ENCODE data around the gene AFAP1. TPM values are rescaled to one million over a fixed set of nuclear protein-coding genes. Genes with fewer than 3 reads are reported as not detected.

Gene AFAP1
- total RNA-seq, 1 experiment from 2014 or later, result 23.6 TPM

DNA sequence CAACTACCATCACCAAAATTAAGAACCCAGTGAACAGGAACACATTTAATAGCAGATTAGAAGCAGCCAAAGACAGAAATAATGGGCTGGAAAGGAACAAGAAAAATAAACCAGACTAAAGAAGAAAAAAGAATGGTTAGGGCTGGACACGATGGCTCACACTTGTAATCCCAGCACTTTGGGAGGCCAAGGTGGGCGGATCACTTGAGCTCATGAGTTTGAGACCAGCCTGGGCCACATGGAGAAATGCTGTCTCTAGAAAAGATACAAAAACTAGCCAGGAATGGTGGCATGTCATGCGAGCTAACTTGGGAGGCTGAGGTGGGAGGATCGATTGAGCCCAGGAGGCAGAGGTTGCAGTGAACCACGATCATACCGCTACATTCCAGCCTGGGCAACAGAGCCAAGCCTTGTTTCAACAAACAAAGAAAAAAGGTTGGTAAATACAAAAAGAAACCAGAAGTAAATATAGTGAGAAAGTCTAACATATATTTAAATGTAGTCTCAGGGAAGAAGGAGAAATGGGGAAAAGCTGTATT, 102.0 kb downstream of the AFAP1 start (continued):
- TF ChIP-seq ZNF263 (CRISPR knock-in tag; IDR thresholded peaks at IDR 0.05; ENCODE audit: low read depth) (no peak), ZNF138 (CRISPR knock-in tag; conservative IDR thresholded peaks at IDR 0.05) (no peak), NFE2L1 (CRISPR knock-in tag; IDR thresholded peaks at IDR 0.05) (no peak), KAT7 (CRISPR knock-in tag; IDR thresholded peaks at IDR 0.05; ENCODE audit: borderline replicate concordance) (no peak), FOXP1 (CRISPR knock-in tag; IDR thresholded peaks at IDR 0.05; ENCODE audit: borderline replicate concordance) (no peak), ATF1 (CRISPR knock-in tag; IDR thresholded peaks at IDR 0.05) (no peak), ETV6 (CRISPR knock-in tag; IDR thresholded peaks at IDR 0.05) (no peak)
- TF ChIP-seq, protein P1, sequence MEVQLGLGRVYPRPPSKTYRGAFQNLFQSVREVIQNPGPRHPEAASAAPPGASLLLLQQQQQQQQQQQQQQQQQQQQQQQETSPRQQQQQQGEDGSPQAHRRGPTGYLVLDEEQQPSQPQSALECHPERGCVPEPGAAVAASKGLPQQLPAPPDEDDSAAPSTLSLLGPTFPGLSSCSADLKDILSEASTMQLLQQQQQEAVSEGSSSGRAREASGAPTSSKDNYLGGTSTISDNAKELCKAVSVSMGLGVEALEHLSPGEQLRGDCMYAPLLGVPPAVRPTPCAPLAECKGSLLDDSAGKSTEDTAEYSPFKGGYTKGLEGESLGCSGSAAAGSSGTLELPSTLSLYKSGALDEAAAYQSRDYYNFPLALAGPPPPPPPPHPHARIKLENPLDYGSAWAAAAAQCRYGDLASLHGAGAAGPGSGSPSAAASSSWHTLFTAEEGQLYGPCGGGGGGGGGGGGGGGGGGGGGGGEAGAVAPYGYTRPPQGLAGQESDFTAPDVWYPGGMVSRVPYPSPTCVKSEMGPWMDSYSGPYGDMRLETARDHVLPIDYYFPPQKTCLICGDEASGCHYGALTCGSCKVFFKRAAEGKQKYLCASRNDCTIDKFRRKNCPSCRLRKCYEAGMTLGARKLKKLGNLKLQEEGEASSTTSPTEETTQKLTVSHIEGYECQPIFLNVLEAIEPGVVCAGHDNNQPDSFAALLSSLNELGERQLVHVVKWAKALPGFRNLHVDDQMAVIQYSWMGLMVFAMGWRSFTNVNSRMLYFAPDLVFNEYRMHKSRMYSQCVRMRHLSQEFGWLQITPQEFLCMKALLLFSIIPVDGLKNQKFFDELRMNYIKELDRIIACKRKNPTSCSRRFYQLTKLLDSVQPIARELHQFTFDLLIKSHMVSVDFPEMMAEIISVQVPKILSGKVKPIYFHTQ (CRISPR knock-in tag; IDR thresholded peaks at IDR 0.05), result no peak
- TF ChIP-seq, protein P2, sequence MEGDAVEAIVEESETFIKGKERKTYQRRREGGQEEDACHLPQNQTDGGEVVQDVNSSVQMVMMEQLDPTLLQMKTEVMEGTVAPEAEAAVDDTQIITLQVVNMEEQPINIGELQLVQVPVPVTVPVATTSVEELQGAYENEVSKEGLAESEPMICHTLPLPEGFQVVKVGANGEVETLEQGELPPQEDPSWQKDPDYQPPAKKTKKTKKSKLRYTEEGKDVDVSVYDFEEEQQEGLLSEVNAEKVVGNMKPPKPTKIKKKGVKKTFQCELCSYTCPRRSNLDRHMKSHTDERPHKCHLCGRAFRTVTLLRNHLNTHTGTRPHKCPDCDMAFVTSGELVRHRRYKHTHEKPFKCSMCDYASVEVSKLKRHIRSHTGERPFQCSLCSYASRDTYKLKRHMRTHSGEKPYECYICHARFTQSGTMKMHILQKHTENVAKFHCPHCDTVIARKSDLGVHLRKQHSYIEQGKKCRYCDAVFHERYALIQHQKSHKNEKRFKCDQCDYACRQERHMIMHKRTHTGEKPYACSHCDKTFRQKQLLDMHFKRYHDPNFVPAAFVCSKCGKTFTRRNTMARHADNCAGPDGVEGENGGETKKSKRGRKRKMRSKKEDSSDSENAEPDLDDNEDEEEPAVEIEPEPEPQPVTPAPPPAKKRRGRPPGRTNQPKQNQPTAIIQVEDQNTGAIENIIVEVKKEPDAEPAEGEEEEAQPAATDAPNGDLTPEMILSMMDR (IDR thresholded peaks at IDR 0.05), result no peak
- TF ChIP-seq, protein P3, sequence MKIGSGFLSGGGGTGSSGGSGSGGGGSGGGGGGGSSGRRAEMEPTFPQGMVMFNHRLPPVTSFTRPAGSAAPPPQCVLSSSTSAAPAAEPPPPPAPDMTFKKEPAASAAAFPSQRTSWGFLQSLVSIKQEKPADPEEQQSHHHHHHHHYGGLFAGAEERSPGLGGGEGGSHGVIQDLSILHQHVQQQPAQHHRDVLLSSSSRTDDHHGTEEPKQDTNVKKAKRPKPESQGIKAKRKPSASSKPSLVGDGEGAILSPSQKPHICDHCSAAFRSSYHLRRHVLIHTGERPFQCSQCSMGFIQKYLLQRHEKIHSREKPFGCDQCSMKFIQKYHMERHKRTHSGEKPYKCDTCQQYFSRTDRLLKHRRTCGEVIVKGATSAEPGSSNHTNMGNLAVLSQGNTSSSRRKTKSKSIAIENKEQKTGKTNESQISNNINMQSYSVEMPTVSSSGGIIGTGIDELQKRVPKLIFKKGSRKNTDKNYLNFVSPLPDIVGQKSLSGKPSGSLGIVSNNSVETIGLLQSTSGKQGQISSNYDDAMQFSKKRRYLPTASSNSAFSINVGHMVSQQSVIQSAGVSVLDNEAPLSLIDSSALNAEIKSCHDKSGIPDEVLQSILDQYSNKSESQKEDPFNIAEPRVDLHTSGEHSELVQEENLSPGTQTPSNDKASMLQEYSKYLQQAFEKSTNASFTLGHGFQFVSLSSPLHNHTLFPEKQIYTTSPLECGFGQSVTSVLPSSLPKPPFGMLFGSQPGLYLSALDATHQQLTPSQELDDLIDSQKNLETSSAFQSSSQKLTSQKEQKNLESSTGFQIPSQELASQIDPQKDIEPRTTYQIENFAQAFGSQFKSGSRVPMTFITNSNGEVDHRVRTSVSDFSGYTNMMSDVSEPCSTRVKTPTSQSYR (CRISPR knock-in tag; IDR thresholded peaks at IDR 0.05), result no peak
- TF ChIP-seq, protein P4, sequence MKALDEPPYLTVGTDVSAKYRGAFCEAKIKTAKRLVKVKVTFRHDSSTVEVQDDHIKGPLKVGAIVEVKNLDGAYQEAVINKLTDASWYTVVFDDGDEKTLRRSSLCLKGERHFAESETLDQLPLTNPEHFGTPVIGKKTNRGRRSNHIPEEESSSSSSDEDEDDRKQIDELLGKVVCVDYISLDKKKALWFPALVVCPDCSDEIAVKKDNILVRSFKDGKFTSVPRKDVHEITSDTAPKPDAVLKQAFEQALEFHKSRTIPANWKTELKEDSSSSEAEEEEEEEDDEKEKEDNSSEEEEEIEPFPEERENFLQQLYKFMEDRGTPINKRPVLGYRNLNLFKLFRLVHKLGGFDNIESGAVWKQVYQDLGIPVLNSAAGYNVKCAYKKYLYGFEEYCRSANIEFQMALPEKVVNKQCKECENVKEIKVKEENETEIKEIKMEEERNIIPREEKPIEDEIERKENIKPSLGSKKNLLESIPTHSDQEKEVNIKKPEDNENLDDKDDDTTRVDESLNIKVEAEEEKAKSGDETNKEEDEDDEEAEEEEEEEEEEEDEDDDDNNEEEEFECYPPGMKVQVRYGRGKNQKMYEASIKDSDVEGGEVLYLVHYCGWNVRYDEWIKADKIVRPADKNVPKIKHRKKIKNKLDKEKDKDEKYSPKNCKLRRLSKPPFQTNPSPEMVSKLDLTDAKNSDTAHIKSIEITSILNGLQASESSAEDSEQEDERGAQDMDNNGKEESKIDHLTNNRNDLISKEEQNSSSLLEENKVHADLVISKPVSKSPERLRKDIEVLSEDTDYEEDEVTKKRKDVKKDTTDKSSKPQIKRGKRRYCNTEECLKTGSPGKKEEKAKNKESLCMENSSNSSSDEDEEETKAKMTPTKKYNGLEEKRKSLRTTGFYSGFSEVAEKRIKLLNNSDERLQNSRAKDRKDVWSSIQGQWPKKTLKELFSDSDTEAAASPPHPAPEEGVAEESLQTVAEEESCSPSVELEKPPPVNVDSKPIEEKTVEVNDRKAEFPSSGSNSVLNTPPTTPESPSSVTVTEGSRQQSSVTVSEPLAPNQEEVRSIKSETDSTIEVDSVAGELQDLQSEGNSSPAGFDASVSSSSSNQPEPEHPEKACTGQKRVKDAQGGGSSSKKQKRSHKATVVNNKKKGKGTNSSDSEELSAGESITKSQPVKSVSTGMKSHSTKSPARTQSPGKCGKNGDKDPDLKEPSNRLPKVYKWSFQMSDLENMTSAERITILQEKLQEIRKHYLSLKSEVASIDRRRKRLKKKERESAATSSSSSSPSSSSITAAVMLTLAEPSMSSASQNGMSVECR (CRISPR knock-in tag; IDR thresholded peaks at IDR 0.05; ENCODE audit: borderline replicate concordance), result no peak

DNA sequence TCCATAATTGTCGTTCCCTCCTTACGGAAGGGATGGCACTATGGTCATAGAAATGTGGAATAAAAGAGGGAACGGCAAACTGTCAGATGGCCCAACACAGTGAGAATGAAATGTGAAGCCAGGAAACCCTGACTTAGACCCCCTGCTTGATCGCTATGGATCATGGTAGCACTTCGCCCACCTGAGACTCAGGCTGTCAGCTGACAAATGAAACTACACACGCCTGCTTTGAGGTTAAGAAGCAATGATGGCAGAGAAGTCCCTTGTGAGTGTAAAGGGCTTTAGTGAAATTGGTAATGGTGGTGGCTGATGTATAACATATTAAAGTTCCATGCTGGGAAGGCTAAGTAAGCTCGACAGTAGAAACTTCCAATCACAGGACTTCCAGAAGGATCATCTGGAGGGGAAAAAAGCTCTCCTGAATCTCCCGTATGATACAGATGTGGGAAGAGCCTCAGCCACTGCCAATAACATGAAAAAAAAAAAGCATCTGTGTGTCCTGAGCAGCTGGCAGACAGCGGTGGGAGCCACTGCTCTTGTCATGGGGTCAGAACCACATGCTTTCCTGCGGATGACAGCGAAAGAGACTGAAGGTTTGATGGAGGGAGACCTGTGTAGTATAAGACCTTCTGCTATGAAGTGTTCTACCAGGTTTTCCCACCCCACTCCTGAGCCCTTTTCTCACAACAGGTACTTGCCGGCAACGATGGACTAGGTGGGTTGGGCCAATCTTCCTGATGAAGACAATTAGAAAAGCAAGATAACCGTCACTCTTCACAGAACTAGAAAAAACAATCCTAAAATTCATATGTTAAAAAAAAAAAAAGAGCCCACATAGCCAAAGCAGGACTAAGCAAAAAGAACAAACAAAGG, 107.6 kb downstream of the AFAP1 start:
- H3K9me3 Mint-ChIP-seq, result peaks cover 8% of the 10 kb centered on the region
- H3K4me1 Mint-ChIP-seq, result peaks cover 23% of the 10 kb centered on the region
- H3K4me3 Mint-ChIP-seq, result no peak overlapping the region

More for the DNA sequence above, 107.6 kb downstream of the AFAP1 start:
- Mint-ChIP-seq H3K36me3 (peaks cover 39% of the 10 kb centered on the region), H3K27me3 (ENCODE audit: low read depth) (no peaks in the 10 kb centered on the region), H3K27ac (no peak overlapping the region)
- TF ChIP-seq, protein P5, sequence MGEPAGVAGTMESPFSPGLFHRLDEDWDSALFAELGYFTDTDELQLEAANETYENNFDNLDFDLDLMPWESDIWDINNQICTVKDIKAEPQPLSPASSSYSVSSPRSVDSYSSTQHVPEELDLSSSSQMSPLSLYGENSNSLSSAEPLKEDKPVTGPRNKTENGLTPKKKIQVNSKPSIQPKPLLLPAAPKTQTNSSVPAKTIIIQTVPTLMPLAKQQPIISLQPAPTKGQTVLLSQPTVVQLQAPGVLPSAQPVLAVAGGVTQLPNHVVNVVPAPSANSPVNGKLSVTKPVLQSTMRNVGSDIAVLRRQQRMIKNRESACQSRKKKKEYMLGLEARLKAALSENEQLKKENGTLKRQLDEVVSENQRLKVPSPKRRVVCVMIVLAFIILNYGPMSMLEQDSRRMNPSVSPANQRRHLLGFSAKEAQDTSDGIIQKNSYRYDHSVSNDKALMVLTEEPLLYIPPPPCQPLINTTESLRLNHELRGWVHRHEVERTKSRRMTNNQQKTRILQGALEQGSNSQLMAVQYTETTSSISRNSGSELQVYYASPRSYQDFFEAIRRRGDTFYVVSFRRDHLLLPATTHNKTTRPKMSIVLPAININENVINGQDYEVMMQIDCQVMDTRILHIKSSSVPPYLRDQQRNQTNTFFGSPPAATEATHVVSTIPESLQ (CRISPR knock-in tag; IDR thresholded peaks at IDR 0.05), result no peak
- TF ChIP-seq ZNF263 (CRISPR knock-in tag; IDR thresholded peaks at IDR 0.05; ENCODE audit: low read depth) (no peak), NR3C1 (CRISPR knock-in tag; conservative IDR thresholded peaks at IDR 0.05; ENCODE audit: low read depth) (no peak), NFYB (CRISPR knock-in tag; conservative IDR thresholded peaks at IDR 0.05; ENCODE audit: low read depth) (no peak), FOXP1 (CRISPR knock-in tag; IDR thresholded peaks at IDR 0.05; ENCODE audit: borderline replicate concordance) (no peak), FOXJ3 (CRISPR knock-in tag; IDR thresholded peaks at IDR 0.05; ENCODE audit: borderline replicate concordance) (no peak)
- TF ChIP-seq, protein P6, sequence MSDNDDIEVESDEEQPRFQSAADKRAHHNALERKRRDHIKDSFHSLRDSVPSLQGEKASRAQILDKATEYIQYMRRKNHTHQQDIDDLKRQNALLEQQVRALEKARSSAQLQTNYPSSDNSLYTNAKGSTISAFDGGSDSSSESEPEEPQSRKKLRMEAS (CRISPR knock-in tag; IDR thresholded peaks at IDR 0.05), result no peak
- TF ChIP-seq, protein P7, sequence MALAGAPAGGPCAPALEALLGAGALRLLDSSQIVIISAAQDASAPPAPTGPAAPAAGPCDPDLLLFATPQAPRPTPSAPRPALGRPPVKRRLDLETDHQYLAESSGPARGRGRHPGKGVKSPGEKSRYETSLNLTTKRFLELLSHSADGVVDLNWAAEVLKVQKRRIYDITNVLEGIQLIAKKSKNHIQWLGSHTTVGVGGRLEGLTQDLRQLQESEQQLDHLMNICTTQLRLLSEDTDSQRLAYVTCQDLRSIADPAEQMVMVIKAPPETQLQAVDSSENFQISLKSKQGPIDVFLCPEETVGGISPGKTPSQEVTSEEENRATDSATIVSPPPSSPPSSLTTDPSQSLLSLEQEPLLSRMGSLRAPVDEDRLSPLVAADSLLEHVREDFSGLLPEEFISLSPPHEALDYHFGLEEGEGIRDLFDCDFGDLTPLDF (CRISPR knock-in tag; IDR thresholded peaks at IDR 0.05), result no peak
- ATAC-seq, result no peak
- ChIA-PET POLR2A (interaction anchor here (0.6 kb wide), 1 partner anchor 279 kb away, joined by 4 read pairs; no protein-coding TSS in a partner anchor), CTCF (interaction anchor here (0.9 to 1.9 kb wide), 4 partner anchors 12 to 30 kb away, joined by 4 to 5 read pairs (median 4); no protein-coding TSS in a partner anchor)
- DNase-seq (ENCODE audit: low spot score), result no peak
